T follicular helper cell (primary cell): Measurements from ENCODE around the gene FANCE.

ENCODE experiments used
- DNase-seq: peaks from one replicate; pipeline ENCODE4 v3.0.0-alpha.2; 2020; ENCODE audit warnings: low read depth

FANCE gene

GRCh38 chr6:35468181-35468979 is 16.2 kb downstream of the FANCE start, which contains the start of gene RPL10A:
RPL10A (plus strand) TSS chr6:35468401; CDS start chr6:35468435, 34 bp downstream.
- peak; percentile 95 for DNase-seq

DNA sequence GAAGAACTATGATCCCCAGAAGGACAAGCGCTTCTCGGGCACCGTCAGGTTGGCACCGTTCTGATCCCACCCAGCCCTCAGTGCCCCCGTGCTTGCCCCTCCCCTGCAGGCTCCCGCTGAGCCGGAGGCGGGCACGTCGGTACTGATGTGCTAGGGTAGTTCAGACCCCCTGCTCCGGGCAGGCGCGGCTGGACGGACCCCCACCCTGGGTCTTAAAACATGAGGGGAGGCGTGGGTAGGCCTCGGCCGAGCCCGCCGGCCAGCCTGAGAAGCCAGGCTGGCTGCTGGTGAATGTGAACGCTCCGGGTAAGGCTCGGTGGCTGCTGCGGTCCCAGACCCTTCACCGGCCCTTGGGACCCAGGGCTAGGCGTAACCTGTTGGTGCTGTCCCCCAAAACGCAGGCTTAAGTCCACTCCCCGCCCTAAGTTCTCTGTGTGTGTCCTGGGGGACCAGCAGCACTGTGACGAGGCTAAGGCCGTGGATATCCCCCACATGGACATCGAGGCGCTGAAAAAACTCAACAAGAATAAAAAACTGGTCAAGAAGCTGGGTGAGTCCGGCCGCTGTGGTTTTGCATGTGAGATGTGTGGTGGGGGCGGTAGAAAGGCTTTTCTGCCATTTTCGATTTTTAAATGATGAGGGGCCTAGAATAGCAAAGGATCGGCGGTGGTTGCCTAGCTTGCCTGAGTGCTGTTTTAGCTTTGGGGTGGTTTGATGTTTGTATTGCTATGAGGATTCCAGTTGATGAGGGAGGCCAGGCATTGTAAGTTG is 17.0 kb downstream of the FANCE start:
- DNase-seq, result no peak

DNA sequence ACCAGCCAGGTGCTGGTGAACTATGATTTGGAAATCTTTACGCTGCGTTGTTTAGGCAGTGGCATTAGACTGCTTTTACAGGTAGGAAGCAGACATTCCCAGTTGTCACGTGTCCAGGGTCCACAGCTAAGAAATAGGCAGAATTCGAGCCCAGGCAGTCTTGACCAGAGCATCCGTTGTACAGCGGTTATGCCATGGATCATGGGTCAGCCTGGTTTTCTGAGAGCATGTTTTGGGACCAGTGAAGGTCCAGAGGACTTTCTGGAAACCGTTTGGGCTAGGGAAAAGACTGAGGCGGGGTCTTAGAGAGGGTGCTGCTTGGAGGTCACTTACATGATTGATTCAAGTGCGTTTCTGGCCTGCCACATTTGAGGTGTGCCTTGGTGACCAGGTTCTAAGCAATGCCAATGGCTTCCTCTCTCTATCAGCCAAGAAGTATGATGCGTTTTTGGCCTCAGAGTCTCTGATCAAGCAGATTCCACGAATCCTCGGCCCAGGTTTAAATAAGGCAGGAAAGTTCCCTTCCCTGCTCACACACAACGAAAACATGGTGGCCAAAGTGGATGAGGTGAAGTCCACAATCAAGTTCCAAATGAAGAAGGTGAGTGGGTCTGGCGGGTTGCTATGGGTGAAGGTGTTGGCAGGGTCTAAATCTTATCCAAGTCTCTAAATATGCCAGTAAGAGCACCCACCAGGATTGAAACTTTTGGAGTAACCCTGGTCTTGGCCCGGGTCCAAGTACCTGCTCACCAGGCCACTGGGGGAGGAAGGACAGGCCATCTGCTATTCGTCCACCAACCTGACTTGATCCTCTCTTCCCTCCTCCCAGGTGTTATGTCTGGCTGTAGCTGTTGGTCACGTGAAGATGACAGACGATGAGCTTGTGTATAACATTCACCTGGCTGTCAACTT is 17.9 kb downstream of the FANCE start:
- no peak for DNase-seq

DNA sequence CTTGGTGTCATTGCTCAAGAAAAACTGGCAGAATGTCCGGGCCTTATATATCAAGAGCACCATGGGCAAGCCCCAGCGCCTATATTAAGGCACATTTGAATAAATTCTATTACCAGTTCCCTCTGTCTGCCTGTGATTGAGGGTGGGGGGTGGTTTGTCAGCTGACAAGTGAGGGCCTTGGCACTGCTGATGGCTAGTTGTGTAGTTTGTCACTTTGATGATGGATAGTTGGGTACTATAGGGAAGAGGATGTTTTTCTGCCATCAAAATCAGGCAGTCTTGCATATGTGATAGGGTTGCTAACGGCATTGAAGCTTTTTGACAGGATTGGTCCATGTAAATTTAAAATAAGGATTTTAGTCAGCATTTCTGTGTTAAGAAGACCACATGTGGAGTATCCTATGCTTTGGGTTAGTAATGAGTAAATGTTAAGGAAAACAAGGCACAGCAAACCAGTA is 18.6 kb downstream of the FANCE start:
- no peak for DNase-seq

- no peak for DNase-seq
Measured at GRCh38 chr6:35471836-35472345, 19.8 kb downstream of the FANCE start.

DNA sequence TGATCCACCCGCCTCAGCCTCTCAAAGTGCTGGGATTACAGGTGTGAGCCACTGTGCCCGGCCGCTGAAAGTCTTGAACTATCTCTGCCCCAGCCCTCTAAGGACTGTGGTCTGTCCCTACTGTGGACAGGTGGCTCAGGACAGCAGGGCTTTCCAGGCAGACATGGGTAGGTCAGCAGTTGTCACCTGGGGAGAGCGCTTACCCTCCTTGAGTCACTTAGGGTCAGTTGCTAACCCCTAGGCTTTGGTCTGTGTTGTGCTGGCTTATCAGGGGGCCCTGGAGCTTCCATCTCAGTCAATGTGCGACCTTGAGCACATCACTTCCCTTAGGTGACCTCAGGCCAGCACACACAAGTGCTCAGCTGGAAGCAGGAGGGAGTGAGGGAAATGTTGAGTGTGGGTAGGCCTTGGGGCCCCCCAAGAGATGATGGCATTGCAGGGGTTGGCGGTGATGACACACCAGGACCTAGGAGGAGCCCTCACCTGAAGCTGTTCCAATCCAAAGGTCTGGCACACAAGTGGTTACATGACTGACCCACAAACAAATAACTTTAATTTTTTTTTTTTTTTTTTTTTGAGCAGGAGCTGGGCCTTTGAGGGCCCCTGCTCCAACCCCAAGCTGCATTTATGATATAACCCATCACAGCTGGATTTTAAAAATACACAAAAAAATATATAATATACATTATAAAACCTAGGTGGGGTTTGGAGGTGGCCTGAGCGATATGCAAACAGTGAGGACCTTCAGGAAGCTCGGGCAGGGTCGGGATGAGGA is 21.1 kb downstream of the FANCE start:
- DNase-seq, result no peak

DNA sequence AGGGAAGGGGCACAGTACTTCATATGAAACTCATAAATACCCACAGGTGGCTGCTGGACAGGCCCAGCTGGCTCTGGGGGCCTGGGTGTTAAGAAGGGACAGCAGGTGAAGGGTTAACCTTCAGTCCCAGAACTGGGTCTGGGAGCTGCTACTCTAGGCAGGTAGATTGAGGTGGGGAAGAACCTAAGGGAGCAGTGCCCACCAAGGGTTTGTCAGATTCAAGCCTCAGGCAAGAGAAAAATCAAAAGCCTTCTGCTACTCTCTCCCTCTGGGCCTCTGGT is 21.7 kb downstream of the FANCE start:
- no peak for DNase-seq

DNA sequence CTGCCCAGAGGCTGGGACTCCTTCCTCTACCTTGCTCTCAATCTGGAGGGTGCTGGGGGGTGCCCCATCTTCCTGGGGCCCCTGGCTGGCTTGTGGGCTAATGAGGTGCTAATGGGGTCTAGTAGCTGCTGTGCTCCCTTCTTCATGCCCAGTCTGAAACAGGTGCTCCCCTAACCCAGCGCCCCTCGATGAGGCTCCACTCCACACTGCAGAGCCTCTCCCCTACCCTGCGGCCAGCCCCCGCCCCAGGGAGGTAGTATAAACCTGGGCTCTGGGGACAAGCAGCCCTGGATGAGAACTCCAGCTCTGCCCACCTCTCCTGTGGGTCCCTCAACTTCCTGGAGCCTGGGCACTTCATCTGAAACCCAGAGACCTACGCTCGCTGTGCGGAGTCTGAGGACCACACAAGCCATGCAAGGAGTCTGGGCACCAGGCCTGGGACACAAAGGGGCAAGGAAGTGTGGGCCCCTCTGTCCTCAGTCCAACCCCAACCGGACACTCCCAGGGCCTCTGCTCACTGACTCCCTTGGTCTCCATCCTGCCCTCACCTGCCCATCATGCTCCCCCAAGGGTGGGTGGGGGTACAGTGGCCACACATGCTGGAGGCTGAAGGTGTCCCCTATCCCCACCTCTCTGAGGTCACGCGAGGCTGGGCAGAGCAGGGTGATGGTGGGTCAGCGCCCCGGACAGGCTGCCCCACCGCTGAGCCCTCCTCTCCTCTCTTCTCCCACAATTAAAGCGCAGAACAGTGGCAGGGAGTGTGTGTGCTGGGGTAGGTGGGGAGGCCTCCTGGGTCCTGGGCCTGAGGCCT is 22.2 kb downstream of the FANCE start:
- DNase-seq, result no peak

DNA sequence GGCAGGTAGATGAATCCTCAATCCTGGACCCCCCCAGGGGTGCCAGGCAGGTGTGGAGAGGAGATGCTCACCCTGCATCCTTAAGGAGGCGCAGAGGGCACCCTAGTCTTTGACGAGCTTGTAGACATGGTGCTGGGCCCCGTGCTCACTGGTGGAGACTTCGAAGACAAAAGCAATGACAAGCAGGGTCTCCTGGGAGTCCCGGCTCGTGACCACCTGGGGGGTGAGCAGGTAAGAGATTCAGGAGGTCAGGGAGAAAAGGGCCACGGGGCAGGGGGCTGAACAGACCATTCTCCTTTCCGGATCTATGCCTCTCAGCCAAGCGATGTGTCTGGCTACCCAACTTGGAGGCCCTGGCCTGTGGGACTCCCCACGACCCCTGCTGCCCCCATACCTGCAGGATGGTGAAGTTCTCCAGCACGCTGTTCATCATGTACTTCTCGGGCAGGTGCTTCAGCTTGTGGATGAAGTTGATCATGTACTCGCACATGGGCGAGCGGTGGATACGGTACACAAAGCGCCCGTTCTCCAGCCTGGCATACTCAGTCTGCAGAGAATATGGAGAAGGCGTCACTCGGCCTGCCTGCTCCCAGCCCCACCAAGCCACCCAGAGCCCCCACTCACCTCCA is 22.9 kb downstream of the FANCE start:
- no peak for DNase-seq

DNA sequence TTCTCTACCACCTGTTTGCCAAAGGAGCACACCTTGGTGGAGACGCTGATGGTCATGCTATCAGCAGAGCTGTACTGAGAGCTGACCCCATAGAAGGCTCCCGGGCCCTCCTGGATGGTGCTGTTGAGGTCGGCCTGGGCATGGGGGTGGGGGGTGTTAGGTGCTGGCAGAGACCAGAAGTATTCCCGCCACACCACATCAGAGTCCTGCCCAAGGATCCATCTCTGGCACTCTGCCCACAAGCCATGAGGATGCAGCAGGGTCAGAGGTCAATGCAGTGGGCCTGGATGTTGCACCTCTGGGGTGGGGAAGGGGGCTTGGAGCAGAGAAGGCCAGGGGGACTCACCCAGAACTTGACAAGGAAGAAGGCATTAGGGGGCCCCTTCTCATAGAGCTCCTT is 23.4 kb downstream of the FANCE start:
- no peak for DNase-seq

GRCh38 chr6:35476004-35476403 is 23.9 kb downstream of the FANCE start:
- DNase-seq, result no peak

GRCh38 chr6:35477028-35477427 is 24.9 kb downstream of the FANCE start:
- DNase-seq, result no peak

DNA sequence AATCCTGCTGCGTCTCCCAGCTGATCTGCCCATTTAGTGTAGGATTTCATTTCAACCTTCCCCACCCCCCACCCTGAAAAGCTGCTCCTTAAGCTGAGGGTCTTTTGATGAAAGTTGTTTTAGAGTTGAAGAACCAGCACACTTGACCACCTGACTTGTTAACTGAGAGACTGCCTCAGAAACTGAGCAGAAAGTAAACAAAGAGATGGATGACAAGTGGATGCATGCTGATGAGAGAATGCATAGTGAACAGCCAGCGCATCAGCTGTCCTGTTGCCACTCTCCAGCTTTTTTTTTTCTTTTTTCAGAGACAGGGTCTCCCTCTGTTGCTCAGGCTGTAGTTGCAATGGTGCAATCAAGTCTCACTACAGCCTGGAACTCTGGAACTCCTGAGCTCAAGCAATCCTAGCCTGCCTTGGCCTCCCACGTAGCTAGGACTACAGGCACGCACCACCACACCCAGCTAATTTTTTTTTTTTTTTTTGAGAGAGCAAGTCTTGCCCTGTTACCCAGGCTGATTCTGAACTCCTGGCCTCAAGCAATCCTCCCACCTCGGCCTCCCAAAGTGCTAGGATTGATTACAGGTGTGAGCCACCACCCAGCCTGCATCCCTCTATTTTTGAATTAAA is 25.5 kb downstream of the FANCE start:
- DNase-seq, result no peak

DNA sequence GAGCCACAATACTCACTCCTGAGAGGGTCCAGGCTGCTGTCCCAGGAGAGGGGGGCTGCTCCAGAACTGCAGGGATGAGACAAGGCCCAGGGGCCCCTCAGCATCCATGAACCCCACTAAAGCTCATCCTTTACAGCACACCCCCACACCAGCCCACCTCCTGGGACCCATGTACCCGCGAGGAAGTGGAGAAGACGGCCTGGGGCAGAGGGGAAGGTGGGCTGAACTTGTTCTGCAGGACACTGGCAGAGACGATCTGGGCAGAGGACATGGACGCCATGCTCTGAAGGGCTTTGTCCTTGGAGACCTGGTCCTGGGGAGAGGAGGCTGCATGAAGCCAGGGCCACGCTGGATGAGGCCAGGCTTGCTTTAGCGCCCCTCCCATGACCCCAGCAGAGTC is 26.1 kb downstream of the FANCE start:
- no peak for DNase-seq

- DNase-seq, result no peak
Measured at GRCh38 chr6:35480176-35480575, 28.0 kb downstream of the FANCE start.

DNA sequence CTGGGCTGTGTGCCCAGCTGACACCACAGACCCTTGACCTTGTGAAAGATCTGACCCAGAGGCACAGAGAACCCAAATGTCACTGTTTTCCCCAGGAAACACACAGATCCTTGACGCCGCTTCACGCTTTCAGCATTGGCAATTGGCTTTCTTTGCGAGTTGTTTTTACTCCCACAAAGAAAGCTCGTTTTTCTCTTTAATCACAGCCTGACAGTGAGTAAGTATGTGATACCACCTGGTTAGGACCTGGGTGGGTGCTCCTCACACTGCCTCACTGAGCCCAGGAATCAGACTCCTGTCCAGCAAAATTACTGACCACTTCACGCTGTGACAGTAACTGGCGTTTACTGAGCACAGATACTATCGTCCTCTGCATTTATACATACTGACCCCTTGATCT is 29.1 kb downstream of the FANCE start:
- DNase-seq, result no peak

GRCh38 chr6:35483062-35483461 is 30.9 kb downstream of the FANCE start:
- no peak for DNase-seq

DNA sequence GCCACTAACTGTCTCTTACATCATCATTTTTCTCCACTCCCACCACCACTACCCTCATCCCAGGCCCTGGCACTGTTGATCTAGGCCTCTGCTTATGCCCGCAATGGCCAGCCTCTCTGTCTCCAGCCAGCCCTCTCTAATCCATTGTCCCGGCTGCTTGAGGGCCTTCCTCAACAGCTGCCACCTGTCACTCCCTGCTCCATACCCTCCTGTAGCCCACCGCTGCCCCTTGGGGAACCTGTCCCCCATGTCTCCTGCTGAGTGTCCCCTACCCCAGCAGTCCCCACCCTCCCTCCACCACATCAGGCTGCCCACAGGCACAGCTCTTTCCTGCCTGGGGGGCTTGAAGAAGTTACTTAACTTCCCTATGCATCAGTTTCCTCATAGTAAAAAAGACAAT is 31.4 kb downstream of the FANCE start:
- no peak for DNase-seq

DNA sequence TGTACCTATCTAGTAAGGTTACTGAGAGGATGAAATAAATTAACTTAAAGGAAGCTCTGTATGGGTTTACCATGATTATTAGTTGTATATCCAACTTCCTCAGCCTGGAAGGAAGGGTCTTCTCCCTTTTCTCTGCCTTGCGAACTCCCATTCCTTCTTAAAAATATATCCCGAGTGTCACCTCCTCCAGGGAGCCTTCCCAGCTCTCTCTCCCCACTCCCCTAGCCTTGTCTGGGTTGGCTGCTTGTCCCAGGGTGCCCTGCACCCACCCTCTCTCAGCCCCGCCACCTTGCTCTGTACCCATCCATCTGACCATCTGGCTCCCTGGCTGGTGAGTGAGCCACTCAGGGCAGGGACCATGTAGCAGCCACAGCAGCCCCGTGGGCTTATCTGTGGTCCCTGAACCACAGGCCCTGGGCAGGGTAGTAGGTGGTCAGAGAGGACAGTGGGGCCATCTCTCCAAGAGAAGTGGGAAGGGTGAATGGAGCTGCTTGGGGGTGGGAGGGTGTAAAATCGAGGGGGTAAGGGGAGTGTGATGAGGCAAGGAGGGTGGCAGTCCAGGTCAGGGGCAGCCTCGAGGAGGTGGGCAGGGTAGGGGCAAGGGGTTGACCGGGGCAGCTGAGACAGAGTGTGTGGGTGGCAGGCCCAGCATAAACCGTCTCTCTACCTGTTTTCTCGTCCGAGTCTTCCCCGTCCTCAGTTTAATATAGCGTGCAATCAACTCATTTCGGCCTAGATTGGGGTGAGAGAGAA is 31.9 kb downstream of the FANCE start:
- DNase-seq, result no peak
